Natural killer cell (primary cell): Measurements from ENCODE around the gene MAFG. TPM values are rescaled to one million over a fixed set of nuclear protein-coding genes. Genes with fewer than 3 reads are reported as not detected.

ENCODE experiments used
- ATAC-seq, 3 donors: fragments of 150-1000 bp in 2 of 3; fragments of 200-7000 bp in 1 of 3; cut with Tn5 transposase; 1 replicate in 1 of 3; 2 replicates in 2 of 3; pipeline ENCODE4 v1.10.0; 2021; ENCODE audit warnings: mild to moderate bottlenecking in 2 of 3, moderate library complexity in 2 of 3
- DNase-seq, 2 donors: peaks; one replicate each; pipeline versions ENCODE4 v3.0.0 to v3.0.0-alpha.2; 2013 to 2021; ENCODE audit warnings: mixed read lengths in 1 of 2
- H3K27ac ChIP-seq: one replicate; pipeline ENCODE4 v1.5.1; 2013; ENCODE audit warnings: mild to moderate bottlenecking, low read length
- H3K27me3 ChIP-seq: one replicate; pipeline ENCODE4 v1.6.1; 2013; ENCODE audit warnings: low read length; ENCODE audit not compliant: control insufficient read depth, insufficient read depth
- H3K36me3 ChIP-seq: one replicate; pipeline ENCODE4 v1.6.1; 2013; ENCODE audit warnings: low read length; ENCODE audit not compliant: control insufficient read depth, insufficient read depth
- H3K4me1 ChIP-seq: one replicate; pipeline ENCODE4 v1.6.1; 2013; ENCODE audit warnings: low read length; ENCODE audit not compliant: control insufficient read depth, insufficient read depth
- H3K4me3 ChIP-seq: one replicate; pipeline ENCODE4 v1.5.1; 2013; ENCODE audit warnings: low read length
- H3K9me3 ChIP-seq: one replicate; pipeline ENCODE4 v1.6.1; 2013; ENCODE audit warnings: low read length; ENCODE audit not compliant: control insufficient read depth, insufficient read depth
- H3K27ac Mint-ChIP-seq, 2 donors: one replicate each; pipeline ENCODE4 v1.8.0; 2022; ENCODE audit warnings: mild to moderate bottlenecking in 2 of 2, mixed read lengths in 2 of 2, moderate library complexity in 1 of 2
- H3K27me3 Mint-ChIP-seq, 2 donors: one replicate each; pipeline ENCODE4 v1.8.0; 2022; ENCODE audit warnings: low read depth in 2 of 2, mixed read lengths in 2 of 2
- H3K36me3 Mint-ChIP-seq: one replicate; pipeline ENCODE4 v1.8.0; 2022; ENCODE audit warnings: mixed read lengths
- H3K4me1 Mint-ChIP-seq, 2 donors: one replicate each; pipeline ENCODE4 v1.8.0; 2022; ENCODE audit warnings: mixed read lengths in 2 of 2
- H3K4me3 Mint-ChIP-seq: one replicate; pipeline ENCODE4 v1.8.0; 2022; ENCODE audit warnings: mild to moderate bottlenecking, moderate library complexity, mixed read lengths
- H3K9me3 Mint-ChIP-seq, 2 donors: one replicate each; pipeline ENCODE4 v1.8.0; 2022; ENCODE audit warnings: mixed read lengths in 2 of 2
- CTCF ChIP-seq: fragments of 200-600 bp; IDR thresholded peaks from one replicate; pipeline ENCODE4 v1.8.0; 2022; ENCODE audit warnings: antibody characterized with exemption
- WGBS: methylation state at CpG from one replicate; pipeline ENCODE4 v1.1.7; 2013; ENCODE audit warnings: missing lambda C conversion rate; ENCODE audit not compliant: insufficient coverage; 5-methylcytosine and 5-hydroxymethylcytosine counted together
- intact Hi-C: fragments of 100-400 bp; cut with micrococcal nuclease; formaldehyde crosslinking; loops from one replicate; pipeline ENCODE4 v1.14.2; 2022
- total RNA-seq, 4 donors: library from RNA; stranded (reverse); fragments of 120-200 nt in 1 of 4; gene quantifications; one replicate each; pipeline versions ENCODE4 v1.2.3 to v1.2.4, GENCODE V29; 2013 to 2022

MAFG gene
- total RNA-seq, 3 donors from 2014 or later (not counting 1 experiment from before 2014, with no cell fraction given), result 11.9 to 14.6 (median 13.2) TPM

- no peak overlapping the region for H3K4me3 ChIP-seq
- H3K27ac Mint-ChIP-seq, result no peak overlapping the region
- no peak overlapping the region for H3K27ac ChIP-seq
- H3K4me3 Mint-ChIP-seq, result no peak overlapping the region
- DNase-seq (no peak), ATAC-seq (no peak)
- H3K36me3 Mint-ChIP-seq, result no peaks in the 10 kb centered on the region
- H3K27me3 ChIP-seq, result peaks cover 14% of the 10 kb centered on the region
- H3K36me3 ChIP-seq, result no peaks in the 10 kb centered on the region
- H3K9me3 ChIP-seq, result no peaks in the 10 kb centered on the region
- intact Hi-C loops, result no loop called here
- 66% methylated on average over 14 of the region's 14 CpGs for WGBS
- H3K9me3 Mint-ChIP-seq, result no peaks in the 10 kb centered on the region
- peaks cover 19% of the 10 kb centered on the region for H3K4me1 ChIP-seq
- H3K4me1 Mint-ChIP-seq, result peaks cover 0 to 7% of the 10 kb centered on the region in 2 donors
- H3K27me3 Mint-ChIP-seq, result peaks cover 0 to 19% of the 10 kb centered on the region in 2 donors
- TF ChIP-seq CTCF, result no peak
These were observed 5.7 kb upstream of the MAFG start for GRCh38 chr17:81933178-81933699.

- intact Hi-C loops, result no loop called here
- H3K4me3 ChIP-seq, result no peak overlapping the region
- no peaks in the 10 kb centered on the region for H3K9me3 Mint-ChIP-seq
- ATAC-seq (no peak), DNase-seq (no peak)
- H3K9me3 ChIP-seq, result no peaks in the 10 kb centered on the region
- peaks cover 0 to 2% of the 10 kb centered on the region in 2 donors for H3K4me1 Mint-ChIP-seq
- no peak for TF ChIP-seq CTCF
- no peaks in the 10 kb centered on the region for H3K36me3 ChIP-seq
- no peaks in the 10 kb centered on the region for H3K36me3 Mint-ChIP-seq
- no peak overlapping the region for H3K27ac Mint-ChIP-seq
- WGBS, result 94% methylated on average over 9 of the region's 9 CpGs
- H3K27me3 Mint-ChIP-seq, result peaks cover 0 to 19% of the 10 kb centered on the region in 2 donors
- H3K4me3 Mint-ChIP-seq, result no peak overlapping the region
- no peak overlapping the region for H3K27ac ChIP-seq
- H3K4me1 ChIP-seq, result peaks cover 18% of the 10 kb centered on the region
- H3K27me3 ChIP-seq, result peaks cover 13% of the 10 kb centered on the region
These were observed 4.9 kb upstream of the MAFG start for GRCh38 chr17:81932333-81932983.

- Mint-ChIP-seq H3K9me3 (no peaks in the 10 kb centered on the region), H3K27ac (no peak overlapping the region), H3K4me3 (no peak overlapping the region), H3K36me3 (no peaks in the 10 kb centered on the region), H3K4me1 (peaks cover 0 to under 1% of the 10 kb centered on the region in 2 donors), H3K27me3 (peaks cover 0 to 19% of the 10 kb centered on the region in 2 donors)
- intact Hi-C loops, result no loop called here
- H3K27ac ChIP-seq, result no peak overlapping the region
- no peak overlapping the region for H3K4me3 ChIP-seq
- no peak for DNase-seq
- TF ChIP-seq CTCF, result no peak
- H3K27me3 ChIP-seq, result peaks cover 13% of the 10 kb centered on the region
- no peaks in the 10 kb centered on the region for H3K9me3 ChIP-seq
- 65% methylated on average over 15 of the region's 15 CpGs for WGBS
- peaks cover 14% of the 10 kb centered on the region for H3K4me1 ChIP-seq
- ATAC-seq, result no peak
- H3K36me3 ChIP-seq, result no peaks in the 10 kb centered on the region
These were observed 4.2 kb upstream of the MAFG start for GRCh38 chr17:81931557-81932332.
